IPS-NIHi11 (cell line): ENCODE results near the gene SPESP1.

ENCODE experiments used
- DNase-seq: peaks from one replicate; pipeline ENCODE4 v3.0.0; 2012; ENCODE audit warnings: mixed read lengths, low spot score

The SPESP1 gene

DNA sequence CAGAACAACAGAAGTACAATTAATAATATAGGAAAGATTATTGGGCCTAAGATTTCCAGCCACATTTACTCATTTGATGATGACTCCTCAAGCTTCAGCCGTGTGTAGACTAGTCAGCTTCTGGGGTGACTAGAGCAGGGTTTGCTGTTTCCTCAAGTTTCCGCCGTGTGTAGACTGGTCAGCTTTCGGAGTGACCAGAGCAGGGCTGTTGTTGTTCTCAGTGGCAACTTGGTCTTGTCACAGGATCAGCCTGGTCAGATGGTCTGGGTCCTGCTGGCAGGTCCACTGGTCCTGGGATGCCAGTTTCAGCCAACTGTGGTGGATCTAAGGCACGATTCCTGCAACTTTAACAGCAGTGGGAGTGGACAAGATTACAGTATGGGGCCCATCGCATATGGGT is 62.4 kb downstream of the SPESP1 start:
- DNase-seq, result no peak

DNA sequence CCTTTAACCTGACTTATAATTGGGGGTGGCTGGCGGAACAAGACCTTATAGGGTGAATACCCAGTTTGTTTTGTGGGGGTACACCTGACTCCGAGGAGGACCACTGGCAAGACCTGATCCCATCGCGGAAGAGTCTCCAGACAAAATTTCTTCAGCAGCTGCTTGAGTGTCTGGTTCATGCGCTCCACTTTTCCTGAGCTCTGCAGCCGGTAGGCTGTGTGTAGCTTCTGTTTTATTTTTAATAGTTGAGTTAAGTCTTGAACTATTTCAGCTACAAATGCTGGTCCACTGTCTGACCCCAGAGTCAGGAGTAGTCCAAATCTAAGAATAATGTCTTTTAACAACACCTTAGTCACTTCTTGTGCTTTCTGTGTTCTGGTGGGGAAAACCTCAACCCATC is 63.0 kb downstream of the SPESP1 start:
- DNase-seq, result no peak

DNA sequence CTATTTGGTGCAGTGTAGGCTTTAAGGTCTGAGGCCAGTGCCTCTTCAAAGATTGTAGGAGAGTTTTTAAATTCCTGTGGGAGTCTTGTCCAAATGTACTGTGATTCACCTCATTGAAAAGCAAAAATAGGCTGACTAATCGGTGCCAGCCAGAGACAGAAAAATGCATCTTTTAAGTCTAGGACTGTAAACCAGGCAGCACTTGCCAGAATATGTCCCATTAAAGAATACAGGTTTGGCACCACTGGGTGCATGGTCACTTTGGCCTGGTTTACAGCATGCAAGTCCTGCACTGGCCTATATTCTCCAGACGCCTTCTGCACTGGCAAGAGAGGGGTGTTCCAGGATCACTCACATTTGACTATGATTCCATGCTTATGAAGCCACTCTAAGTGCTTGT is 63.8 kb downstream of the SPESP1 start:
- no peak for DNase-seq

DNA sequence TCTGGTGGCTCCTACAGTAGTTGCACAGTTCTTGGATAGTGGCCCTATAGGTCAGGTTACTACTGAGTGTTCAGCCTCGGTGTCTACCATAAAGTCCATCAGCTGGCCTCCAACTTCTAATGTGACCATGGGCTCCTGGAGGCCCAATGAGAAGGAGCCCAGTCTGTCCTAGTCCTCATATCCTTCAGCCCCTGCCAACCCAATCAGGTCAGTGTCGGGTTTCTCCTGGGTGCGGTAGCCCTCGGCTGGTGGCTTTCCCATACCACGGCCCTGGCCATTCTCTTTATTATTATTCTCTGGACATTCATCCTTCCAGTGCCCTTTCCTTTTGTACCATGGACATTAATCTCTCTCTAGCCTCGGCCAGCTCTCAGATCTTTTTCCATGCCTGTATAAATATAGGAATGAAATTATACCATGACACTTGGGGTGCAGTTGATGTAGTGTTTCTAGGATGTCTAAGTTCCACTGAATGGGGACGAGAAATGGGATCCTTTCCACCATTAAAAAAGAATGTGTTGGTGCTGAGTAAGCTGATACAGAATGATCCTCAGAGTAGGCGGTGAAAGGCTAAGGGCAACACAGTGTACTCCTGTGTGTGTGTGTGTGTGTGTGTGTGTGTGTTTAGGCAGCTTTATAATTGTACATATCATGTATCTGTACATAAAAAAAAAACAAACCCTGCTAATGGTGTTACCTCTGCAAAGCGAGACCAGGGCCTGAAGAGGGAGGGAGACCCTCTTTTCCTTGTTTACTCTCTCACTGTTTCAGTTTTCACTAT is 64.8 kb downstream of the SPESP1 start:
- no peak for DNase-seq
